Mononuclear cell (primary cell): ENCODE measurements around the gene TMPRSS3. TPM values are rescaled to one million over a fixed set of nuclear protein-coding genes. Genes with fewer than 3 reads are reported as not detected.

ENCODE experiments used
- H3K27me3 ChIP-seq: 2 replicates; pipeline ENCODE4 v1.6.0; 2011; ENCODE audit warnings: low read length, control low read depth; ENCODE audit not compliant: insufficient read depth
- H3K4me1 ChIP-seq: 2 replicates; pipeline ENCODE4 v1.5.1; 2011; ENCODE audit warnings: mild to moderate bottlenecking, low read length, control low read depth; ENCODE audit not compliant: insufficient read depth
- H3K4me3 ChIP-seq: 2 replicates; pipeline ENCODE4 v1.5.1; 2011; ENCODE audit warnings: mild to moderate bottlenecking, low read length, moderate library complexity
- H3K9me3 ChIP-seq: 2 replicates; pipeline ENCODE4 v1.5.1; 2011; ENCODE audit warnings: low read depth, mild to moderate bottlenecking, control low read depth, low read length
- total RNA-seq: library from RNA; depleted of rRNA; stranded (reverse); fragments of >200 nt; gene quantifications from one replicate; pipeline ENCODE4 v1.2.3, GENCODE V29; 2012

The TMPRSS3 gene
- total RNA-seq, 1 donor, result 0.42 TPM

DNA sequence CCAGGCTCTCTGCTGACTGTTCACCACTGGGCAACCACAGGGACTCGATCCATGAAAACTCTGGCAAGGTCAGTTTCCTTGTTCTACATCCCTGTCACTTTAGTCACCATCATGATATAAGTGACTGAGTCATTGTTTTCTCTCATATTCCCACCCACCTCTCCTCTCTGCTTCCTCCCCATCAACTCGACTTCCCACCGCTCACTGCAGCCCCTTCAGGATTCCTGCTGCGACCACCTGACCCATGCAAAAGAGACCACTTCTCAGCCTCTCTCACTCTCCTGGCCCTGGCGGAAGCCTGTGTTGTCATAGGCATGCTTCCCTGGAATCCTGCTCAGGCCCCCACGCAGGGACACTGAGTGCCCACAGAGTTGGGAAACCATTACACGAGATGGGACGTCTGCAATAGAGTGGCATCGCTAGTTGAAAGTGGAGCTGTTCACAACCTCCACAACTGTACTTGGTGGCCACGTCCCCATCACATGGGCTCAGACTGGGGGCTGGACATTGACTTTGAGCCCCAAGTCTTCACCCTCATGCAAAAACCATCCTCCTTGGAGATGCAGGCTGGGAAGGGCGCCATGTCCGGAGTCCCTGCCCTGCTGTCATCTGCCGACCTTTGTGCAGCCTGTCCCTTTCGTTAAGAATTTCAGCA lies 43.3 kb downstream of the TMPRSS3 start:
- Histone ChIP-seq H3K9me3 (no peaks in the 10 kb centered on the region), H3K4me3 (no peak overlapping the region), H3K27me3 (no peaks in the 10 kb centered on the region), H3K4me1 (no peaks in the 10 kb centered on the region)

DNA sequence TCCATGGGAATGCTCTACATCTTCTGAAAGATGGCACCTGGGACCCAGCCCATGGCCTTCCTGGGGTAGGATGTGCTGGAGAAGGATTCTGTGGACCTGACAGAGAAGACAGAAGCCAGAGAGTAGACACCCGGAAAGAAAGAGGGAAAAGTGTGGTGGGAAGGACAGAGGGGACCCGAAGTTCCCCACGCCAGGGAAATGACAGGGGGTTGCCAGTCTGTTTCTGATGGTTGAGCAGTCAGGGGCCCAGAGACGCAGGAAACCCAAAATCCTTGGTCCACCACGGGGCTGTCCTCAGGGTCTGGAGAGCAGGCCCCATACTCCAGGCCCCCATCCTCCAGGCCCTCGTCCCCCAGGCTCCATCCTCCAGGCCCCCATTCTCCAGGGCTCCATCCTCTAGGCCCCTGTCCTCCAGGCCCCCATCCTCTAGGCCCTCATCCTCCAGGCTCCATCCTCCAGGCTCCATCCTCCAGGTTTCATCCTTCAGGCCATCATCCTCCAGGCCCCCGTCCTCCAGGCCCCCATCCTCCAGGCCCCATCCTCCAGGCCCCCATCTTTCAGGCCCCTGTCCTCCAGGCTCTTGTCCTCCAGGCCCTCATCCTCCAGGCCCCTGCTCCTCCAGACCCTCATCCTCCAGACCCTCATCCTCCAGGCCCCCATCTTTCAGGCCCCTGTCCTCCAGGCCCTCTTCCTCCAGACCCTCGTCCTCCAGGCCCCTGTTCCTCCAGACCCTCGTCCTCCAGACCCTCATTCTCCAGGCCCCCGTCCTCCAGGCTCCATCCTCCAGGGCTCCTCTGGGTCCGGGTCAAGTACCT lies 44.0 kb downstream of the TMPRSS3 start:
- H3K27me3 ChIP-seq, result no peaks in the 10 kb centered on the region

DNA sequence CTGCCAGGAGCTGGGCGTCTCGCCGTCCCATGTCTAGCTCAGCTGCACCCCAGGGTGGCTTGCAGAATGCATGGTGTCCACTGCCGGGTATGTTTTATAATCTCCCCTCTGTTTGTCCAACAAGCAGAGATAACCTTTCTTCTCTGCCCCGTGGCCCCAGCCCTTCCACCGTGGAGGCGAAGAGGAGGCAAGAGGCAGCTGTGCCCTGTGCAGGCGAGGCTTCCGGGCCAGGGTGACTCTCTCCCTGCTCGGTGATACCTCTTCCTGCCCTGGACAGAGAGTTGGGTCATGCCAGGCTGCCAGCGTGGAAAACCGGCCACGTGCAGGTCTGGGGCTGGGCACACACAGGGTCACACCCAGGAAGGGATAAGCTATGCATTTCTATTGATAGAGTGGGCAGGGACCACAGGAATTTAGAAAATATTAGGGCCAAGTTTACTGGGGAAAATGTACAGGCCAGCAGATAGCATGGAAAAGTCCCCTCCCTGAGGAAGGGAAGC lies 44.9 kb downstream of the TMPRSS3 start, which contains the start of gene TFF2:
Gene TFF2, minus strand, starts transcription at position 68 of the 500 bp plus-strand sequence. Its CDS starts 37 bp downstream, at position 31.
- Histone ChIP-seq H3K4me1 (no peaks in the 10 kb centered on the region), H3K9me3 (no peaks in the 10 kb centered on the region), H3K4me3 (no peak within 1 kb of the TSS), H3K27me3 (no peaks in the 10 kb centered on the region)

More for the DNA sequence above, 44.0 kb downstream of the TMPRSS3 start:
- Histone ChIP-seq H3K4me3 (no peak overlapping the region), H3K9me3 (no peaks in the 10 kb centered on the region), H3K4me1 (no peaks in the 10 kb centered on the region)

DNA sequence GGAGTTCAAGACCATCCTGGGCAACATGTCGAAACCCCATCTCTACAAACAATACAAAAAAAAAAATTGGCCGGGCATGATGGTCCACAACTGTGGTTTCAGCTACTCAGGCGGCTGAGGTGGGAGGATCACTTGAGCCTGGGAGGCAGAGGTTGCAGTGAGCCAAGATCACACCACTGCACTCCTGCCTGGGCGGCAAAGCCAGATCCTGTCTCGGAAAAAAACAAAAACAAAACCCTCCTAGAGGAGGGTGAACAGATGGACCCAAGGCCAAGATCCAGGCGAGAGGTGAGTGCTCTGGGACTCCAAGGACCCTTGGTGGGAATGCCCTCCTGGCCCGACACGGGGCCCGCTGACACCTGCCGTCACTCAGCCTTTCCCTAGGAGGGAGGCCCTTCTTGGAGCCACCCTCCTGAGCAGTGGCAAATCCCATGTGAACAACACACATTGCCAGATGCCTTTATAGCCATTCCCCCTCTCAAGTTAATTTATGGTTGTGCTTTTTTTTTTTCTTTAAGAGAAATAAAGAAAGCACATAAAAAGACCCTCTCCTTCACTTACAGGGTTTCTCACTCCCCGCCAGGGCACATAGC lies 45.4 kb downstream of the TMPRSS3 start:
- no peaks in the 10 kb centered on the region for H3K27me3 ChIP-seq
- H3K9me3 ChIP-seq, result no peaks in the 10 kb centered on the region
- no peak overlapping the region for H3K4me3 ChIP-seq
- H3K4me1 ChIP-seq, result no peaks in the 10 kb centered on the region

DNA sequence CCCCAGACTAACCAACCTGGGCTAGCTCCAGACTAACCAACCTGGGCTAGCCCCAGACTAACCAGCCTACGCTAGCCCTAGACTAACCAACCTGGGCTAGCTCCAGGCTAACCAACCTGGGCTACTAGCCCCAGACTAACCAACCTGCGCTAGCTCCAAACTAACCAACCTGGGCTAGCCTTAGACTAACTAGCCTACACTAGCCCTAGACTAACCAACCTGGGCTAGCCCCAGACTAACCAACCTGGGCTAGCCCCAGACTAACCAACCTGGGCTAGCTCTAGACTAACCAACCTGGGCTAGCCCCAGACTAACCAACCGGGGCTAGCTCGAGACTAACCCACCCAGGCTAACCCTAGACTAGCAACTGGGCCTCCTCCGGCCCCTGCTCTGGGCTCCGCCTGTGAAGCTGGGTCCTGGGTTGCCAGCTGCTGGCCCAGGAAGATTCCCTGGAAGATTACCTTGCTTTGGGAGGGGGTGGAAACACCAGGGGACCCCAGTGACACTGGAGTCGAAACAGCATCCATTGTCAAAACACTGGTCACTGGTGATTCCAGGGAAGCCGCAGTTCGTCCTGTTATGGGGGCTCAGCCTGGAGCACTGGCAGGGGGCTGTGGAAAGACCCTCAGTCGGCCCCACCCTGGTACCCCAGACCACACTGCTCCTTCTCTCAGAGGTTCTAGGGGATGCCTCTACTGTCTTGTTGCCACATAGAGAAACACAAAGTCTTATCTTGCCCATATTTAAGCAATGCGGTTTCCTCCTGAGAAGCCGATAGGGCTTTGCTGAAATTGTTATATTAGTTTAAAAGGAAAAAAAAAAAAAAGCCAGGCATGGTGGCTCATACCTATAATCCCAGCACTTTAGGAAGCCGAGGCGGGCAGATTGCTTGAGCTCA lies 46.2 kb downstream of the TMPRSS3 start:
- H3K4me3 ChIP-seq, result no peak overlapping the region
- no peaks in the 10 kb centered on the region for H3K27me3 ChIP-seq
- no peaks in the 10 kb centered on the region for H3K4me1 ChIP-seq
- no peaks in the 10 kb centered on the region for H3K9me3 ChIP-seq

DNA sequence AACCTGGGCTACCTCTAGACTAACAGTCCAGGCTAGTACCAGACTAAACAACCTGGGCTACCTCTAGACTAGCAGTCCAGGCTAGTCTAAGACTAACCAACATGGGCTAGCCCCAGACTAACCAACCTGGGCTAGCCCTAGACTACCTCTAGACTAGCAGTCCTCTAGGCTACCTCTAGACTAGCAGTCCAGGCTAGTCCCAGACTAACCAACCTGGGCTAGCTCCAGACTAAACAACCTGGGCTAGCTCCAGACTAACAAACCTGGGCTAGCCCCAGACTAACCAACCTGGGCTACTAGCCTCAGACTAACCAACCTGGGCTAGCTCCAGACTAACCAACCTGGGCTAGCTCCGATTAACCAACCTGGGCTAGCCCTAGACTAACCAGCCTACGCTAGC lies 47.1 kb downstream of the TMPRSS3 start:
- no peaks in the 10 kb centered on the region for H3K4me1 ChIP-seq
- H3K4me3 ChIP-seq, result no peak overlapping the region
- H3K27me3 ChIP-seq, result no peaks in the 10 kb centered on the region
- H3K9me3 ChIP-seq, result no peaks in the 10 kb centered on the region

- Histone ChIP-seq H3K4me3 (no peak overlapping the region), H3K4me1 (no peaks in the 10 kb centered on the region), H3K27me3 (no peaks in the 10 kb centered on the region), H3K9me3 (no peaks in the 10 kb centered on the region)
Measured at GRCh38 chr21:42347601-42348327, 48.1 kb downstream of the TMPRSS3 start.

DNA sequence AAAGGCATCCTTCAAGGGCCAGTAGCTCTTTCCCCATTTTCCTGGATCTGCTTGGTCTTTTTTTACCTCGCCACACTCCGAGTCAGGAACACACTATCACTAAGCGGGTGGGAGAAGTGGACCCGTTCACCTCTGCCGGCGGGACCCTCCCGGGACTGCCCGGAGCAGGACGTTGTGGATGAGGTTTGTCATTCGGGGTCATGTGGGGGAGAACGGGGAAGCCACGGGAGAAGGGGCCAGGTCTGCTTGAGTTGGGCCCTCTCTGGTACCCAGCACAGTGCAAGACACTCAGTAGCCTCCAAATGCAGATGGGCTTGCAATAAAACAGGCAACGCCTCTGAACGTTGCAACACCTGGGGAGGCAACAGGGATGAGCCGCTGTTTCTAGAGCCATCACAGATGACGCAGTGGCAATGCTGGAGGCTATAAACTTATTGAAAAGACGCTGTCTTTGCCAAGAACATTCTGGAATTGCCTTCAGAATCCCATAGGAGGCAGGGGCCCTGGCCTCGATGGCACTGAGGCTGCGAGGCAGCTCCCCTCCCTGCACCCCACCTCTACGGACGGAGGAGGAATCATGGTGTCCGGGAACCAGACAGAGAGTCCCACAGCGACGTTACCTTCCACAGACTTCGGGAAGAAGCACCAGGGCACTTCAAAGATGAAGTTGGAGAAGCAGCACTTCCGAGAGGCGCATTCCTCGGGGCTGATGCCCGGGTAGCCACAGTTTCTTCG lies 48.8 kb downstream of the TMPRSS3 start:
- no peak overlapping the region for H3K4me3 ChIP-seq
- H3K27me3 ChIP-seq, result no peaks in the 10 kb centered on the region
- no peaks in the 10 kb centered on the region for H3K4me1 ChIP-seq
- H3K9me3 ChIP-seq, result no peaks in the 10 kb centered on the region

DNA sequence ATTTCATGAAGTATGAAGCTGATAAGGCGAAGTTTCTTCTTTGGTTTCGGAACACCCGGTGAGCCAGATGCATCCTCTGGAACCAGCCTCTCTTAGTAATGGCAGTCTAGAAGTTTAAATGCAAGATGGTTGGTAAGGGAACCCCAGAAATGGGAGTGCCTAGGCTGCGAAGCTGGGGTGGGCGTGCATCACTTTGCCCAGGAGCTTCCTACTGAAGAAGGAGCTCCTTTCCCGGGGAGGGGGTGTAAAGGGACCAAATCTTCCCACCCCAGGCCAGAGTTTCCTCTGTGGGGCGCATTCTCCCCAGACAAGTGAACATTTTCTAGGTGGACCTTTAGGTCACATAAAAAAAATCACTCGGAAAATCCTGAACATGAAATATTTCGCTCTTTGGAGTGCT lies 49.4 kb downstream of the TMPRSS3 start:
- no peaks in the 10 kb centered on the region for H3K27me3 ChIP-seq

GRCh38 chr21:42344631-42345030 lies 51.2 kb downstream of the TMPRSS3 start:
- Histone ChIP-seq H3K9me3 (no peaks in the 10 kb centered on the region), H3K4me1 (no peaks in the 10 kb centered on the region), H3K4me3 (no peak overlapping the region)

More for the DNA sequence above, 49.4 kb downstream of the TMPRSS3 start:
- Histone ChIP-seq H3K9me3 (no peaks in the 10 kb centered on the region), H3K4me1 (no peaks in the 10 kb centered on the region), H3K4me3 (no peak overlapping the region)

DNA sequence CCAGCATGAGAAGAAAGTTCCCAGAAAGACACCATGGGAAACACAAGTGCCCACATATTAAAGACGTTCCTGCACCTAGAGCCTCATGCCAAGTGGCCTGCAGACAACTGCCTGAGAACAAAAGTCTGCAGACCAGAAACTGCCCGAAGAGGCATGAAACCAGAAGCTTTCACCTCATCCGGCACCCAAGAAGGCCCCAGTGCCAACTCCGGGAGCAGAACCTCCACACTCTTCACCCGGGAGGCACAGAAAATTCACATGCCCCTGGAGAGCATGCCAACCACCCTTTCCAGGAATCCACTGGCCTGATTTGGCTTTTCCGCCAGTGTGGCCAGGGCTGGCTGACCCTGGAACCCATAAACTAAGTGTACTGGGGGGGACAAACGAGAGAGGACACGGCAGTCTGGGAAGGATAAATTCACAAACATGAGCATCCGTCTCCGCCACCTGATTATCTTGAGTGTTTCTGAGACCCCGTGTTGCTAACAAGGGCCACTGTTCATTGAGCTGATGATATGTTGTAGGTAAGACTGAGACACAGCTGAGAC lies 51.8 kb downstream of the TMPRSS3 start:
- no peaks in the 10 kb centered on the region for H3K27me3 ChIP-seq
- no peak overlapping the region for H3K4me3 ChIP-seq
- no peaks in the 10 kb centered on the region for H3K4me1 ChIP-seq
- no peaks in the 10 kb centered on the region for H3K9me3 ChIP-seq

More at GRCh38 chr21:42344631-42345030, 51.2 kb downstream of the TMPRSS3 start:
- H3K27me3 ChIP-seq, result no peaks in the 10 kb centered on the region

DNA sequence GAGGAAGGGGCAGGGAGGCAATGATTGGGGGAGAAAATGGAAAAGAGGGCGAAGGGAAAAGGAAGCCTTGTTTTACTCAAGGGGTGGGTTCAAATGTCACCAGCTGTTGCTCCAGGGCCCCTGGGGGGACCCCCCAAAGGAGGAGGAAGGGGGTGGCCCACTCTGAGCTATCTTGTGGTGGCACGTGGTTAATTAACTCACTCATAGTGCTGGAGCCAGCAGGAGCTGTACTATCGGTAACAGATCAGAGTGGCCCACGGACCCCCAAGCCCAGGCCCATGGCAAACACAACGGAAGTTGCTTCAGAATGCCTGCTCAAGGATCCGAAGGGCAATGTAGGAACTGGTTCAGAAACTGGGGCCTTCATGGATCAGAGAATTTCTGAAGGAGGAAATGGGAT lies 52.3 kb downstream of the TMPRSS3 start:
- Histone ChIP-seq H3K9me3 (no peaks in the 10 kb centered on the region), H3K27me3 (no peaks in the 10 kb centered on the region), H3K4me3 (no peak overlapping the region), H3K4me1 (peaks cover under 1% of the 10 kb centered on the region)

DNA sequence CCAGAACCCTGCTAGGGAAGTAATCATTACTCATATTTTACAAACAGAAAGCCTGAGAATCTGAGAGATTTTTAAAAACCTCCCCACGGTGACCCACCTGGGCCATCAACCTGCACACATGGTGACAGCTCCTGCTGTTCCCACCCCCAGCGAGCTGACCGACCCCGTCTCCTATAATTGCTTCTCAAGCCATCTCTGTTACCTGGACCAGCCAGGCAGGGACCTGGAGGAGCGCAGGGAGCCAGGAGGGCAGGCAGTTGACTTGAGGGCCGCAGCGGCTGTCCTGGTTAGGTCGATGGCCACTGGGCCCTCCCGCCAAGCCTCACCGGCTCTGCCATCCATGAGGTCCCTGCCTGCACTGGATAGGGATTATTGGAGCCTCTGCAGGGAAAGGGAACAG lies 52.8 kb downstream of the TMPRSS3 start:
- no peaks in the 10 kb centered on the region for H3K27me3 ChIP-seq
- H3K4me1 ChIP-seq, result peaks cover 5% of the 10 kb centered on the region
- H3K4me3 ChIP-seq, result no peak overlapping the region
- H3K9me3 ChIP-seq, result no peaks in the 10 kb centered on the region
